Lung (tissue), 12 donors: ENCODE data around the gene SSBP3. TPM values are rescaled to one million over a fixed set of nuclear protein-coding genes. Genes with fewer than 3 reads are reported as not detected.

Experiments
- ATAC-seq: fragments of 200-7000 bp; cut with Tn5 transposase; one replicate; pipeline ENCODE4 v1.9.1; 2020; ENCODE audit warnings: moderate number of reproducible peaks; ENCODE audit not compliant: insufficient read depth, low FRiP score
- DNase-seq, 3 donors: peaks; one replicate each; pipeline ENCODE4 v3.0.0-alpha.2; 2013 to 2017
- H3K27ac ChIP-seq, 2 donors: one replicate each; pipeline ENCODE4 v1.5.1; 2013; ENCODE audit warnings: mild to moderate bottlenecking in 2 of 2, moderate library complexity in 2 of 2, control low read depth in 1 of 2, inconsistent platforms in 1 of 2, low read depth in 1 of 2, low read length in 1 of 2
- H3K27me3 ChIP-seq, 3 donors: one replicate each; pipeline ENCODE4 v1.5.1; 2013; ENCODE audit warnings: low read length in 2 of 3; ENCODE audit not compliant: control insufficient read depth in 3 of 3, insufficient read depth in 3 of 3
- H3K36me3 ChIP-seq, 4 donors: one replicate each; pipeline ENCODE4 v1.5.1; 2013; ENCODE audit warnings: low read length in 4 of 4, mild to moderate bottlenecking in 1 of 4, moderate library complexity in 1 of 4; ENCODE audit not compliant: control insufficient read depth in 4 of 4, insufficient read depth in 4 of 4
- H3K4me1 ChIP-seq, 5 donors: one replicate each; pipeline ENCODE4 v1.5.1; 2013; ENCODE audit warnings: low read length in 5 of 5, mild to moderate bottlenecking in 2 of 5, moderate library complexity in 1 of 5; ENCODE audit not compliant: control insufficient read depth in 5 of 5, insufficient read depth in 5 of 5
- H3K4me3 ChIP-seq: one replicate; pipeline ENCODE4 v1.5.1; 2013; ENCODE audit warnings: mild to moderate bottlenecking, control low read depth, moderate library complexity
- H3K9ac ChIP-seq, 2 donors: one replicate each; pipeline ENCODE4 v1.5.1; 2013; ENCODE audit warnings: low read length in 2 of 2, control low read depth in 1 of 2; ENCODE audit not compliant: insufficient read depth in 1 of 2
- H3K9me3 ChIP-seq, 4 donors: one replicate each; pipeline ENCODE4 v1.5.1; 2013; ENCODE audit warnings: low read length in 3 of 4, mild to moderate bottlenecking in 1 of 4, moderate library complexity in 1 of 4; ENCODE audit not compliant: control insufficient read depth in 4 of 4, insufficient read depth in 3 of 4
- CTCF ChIP-seq: IDR thresholded peaks from 2 replicates; pipeline ENCODE4 v1.5.1; 2012; ENCODE audit warnings: mild to moderate bottlenecking; ENCODE audit errors: control extremely low read depth, extremely low read depth
- whole genome bisulfite sequencing, 2 donors: extraction: QIAGEN DNeasy Blood & Tissue Kit; methylation state at CpG; one replicate each; pipeline ENCODE4 v1.1.7; 2013; 5-methylcytosine and 5-hydroxymethylcytosine counted together
- polyA plus RNA-seq, 2 donors: library from polyadenylated mRNA; stranded (reverse); fragments of 200-250 nt; gene quantifications; one replicate each; pipeline ENCODE4 v1.2.1, GENCODE V29; 2013
- total RNA-seq, 2 donors: library from RNA; depleted of rRNA in 1 of 2; stranded (reverse); fragments of >200 nt in 1 of 2; gene quantifications; one replicate each; pipeline ENCODE4 v1.2.1, GENCODE V29; 2014 to 2021
- donor health status: control.
- donor health status: control.
- donor health status: Bipolar disorder and iron deficiency.
- donor health status: healthy.
- donor health status: DM: yes; HTN: yes; CAD: no.

The SSBP3 gene
- total and polyA plus RNA-seq, 4 donors, result 15.9 to 47.8 (median 34.8) TPM

GRCh38 chr1:54361342-54361741 is 44.9 kb downstream of the SSBP3 start:
- Histone ChIP-seq H3K27me3 (no peaks in the 10 kb centered on the region), H3K4me3 (no peak overlapping the region), H3K9ac (no peak overlapping the region), H3K27ac (no peak overlapping the region), H3K4me1 (peaks cover 12 to 52% (median 27%) of the 10 kb centered on the region in 5 donors), H3K9me3 (no peaks in the 10 kb centered on the region), H3K36me3 (peaks cover 0 to 7% (median 1%) of the 10 kb centered on the region in 4 donors)
- no peak for TF ChIP-seq CTCF
- 89% methylated on average over 12 of the region's 12 CpGs for WGBS, 2 donors
- DNase-seq (peak in 1 of 3 donors; percentile 51), ATAC-seq (no peak)

DNA sequence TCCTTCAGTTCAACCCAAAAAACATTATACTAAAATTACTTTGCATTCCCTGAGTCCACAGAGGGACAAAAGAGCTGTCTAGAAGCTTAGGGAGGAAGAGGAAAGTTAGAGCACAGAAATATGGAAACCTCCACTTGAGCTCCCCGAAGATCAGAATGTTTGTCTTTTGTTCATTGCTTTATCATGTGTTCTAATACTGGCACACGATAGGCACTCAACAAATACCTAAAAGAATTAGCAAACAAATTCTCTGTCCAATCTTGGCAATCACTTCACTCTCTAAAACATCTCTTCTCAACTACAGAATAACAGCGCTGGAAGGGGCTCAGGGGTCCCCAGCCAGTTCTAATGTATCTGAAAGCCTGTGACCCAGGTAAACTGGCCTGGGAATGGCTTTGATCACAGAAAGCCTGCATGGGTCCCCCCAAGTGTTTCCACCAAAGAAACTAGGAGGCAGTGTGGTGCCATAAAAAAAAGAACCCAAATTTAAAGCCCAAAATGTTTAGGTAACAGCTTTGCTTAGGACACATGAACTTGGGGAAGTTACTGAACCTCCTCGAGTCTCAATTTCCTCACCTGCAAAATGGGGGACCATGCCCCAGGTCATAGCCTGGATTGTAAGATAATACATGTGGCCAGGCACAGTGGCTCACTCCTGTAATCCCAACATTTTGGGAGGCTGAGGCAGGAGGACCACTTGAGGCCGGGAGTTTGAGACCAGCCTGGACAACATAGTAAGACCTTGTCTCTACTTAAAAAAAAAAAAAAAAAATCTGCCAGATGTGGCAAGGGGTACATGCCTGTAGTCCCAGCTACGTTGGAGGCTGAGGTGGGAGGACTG is 45.8 kb downstream of the SSBP3 start:
- H3K4me3 ChIP-seq, result no peak overlapping the region
- H3K4me1 ChIP-seq, result peaks cover 17 to 62% (median 30%) of the 10 kb centered on the region in 5 donors
- 74 to 81% methylated on average over 6 of the region's 6 CpGs for WGBS, 2 donors
- no peak for TF ChIP-seq CTCF
- DNase-seq, result no peak
- peaks cover 0 to 7% (median 1%) of the 10 kb centered on the region in 4 donors for H3K36me3 ChIP-seq
- no peak for ATAC-seq
- H3K27ac ChIP-seq, result no peak overlapping the region
- H3K27me3 ChIP-seq, result no peaks in the 10 kb centered on the region
- no peak overlapping the region for H3K9ac ChIP-seq
- no peaks in the 10 kb centered on the region for H3K9me3 ChIP-seq

- Histone ChIP-seq H3K4me3 (no peak overlapping the region), H3K9ac (no peak overlapping the region), H3K27ac (peak overlapping the region in 1 of 2 donors; percentile 61), H3K9me3 (no peaks in the 10 kb centered on the region), H3K27me3 (no peaks in the 10 kb centered on the region), H3K4me1 (peaks cover 17 to 70% (median 29%) of the 10 kb centered on the region in 5 donors), H3K36me3 (peaks cover 0 to 7% (median 1%) of the 10 kb centered on the region in 4 donors)
- 75 to 83% methylated on average over 9 of the region's 9 CpGs for WGBS, 2 donors
- DNase-seq (no peak), ATAC-seq (no peak)
- TF ChIP-seq CTCF, result no peak
Observed at GRCh38 chr1:54359393-54360162, 46.6 kb downstream of the SSBP3 start.
